Urothelium cell line (cell line): ENCODE data around the gene KRT24.
A peak's percentile ranks its signal among the peaks of the same experiment; 100 is the strongest.

Source experiments
- DNase-seq: peaks from one replicate; pipeline ENCODE4 v3.0.0; 2011; ENCODE audit warnings: low spot score, mixed read lengths
- FAIRE-seq: peaks from 2 replicates; lab custom pipeline; 2011; peaks lifted over from hg19 to GRCh38; lab: Jason Lieb, UNC

KRT24 gene

DNA sequence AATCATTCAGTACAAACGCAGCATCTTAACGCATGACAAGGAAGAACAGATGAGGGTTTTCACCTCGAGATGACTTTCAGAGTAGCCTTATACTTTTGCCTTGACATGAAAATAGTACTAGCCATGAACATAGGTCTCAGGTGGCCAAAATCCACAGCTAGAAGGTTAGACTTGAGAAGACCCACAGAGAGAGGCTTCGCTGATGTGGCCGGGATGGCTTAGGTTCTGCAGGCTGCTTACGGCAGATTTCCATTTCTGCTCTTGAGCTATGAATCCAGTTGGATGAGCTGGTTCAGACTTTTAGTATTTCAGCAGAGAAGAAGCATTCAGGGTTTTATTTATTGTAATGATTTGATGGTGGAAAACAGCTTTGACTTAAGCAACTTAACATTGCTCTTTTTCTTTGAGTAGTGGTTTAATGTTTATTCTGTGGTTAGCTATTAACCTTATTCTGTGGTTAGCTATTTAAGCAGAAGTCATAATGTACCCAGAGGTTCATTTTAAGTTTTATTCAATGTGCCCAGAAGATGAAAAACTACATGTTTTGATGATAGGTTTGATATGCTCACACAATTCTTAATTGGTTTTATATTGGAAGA lies 7.6 kb downstream of the KRT24 start:
- no peak for DNase-seq
- no peak for FAIRE-seq

DNA sequence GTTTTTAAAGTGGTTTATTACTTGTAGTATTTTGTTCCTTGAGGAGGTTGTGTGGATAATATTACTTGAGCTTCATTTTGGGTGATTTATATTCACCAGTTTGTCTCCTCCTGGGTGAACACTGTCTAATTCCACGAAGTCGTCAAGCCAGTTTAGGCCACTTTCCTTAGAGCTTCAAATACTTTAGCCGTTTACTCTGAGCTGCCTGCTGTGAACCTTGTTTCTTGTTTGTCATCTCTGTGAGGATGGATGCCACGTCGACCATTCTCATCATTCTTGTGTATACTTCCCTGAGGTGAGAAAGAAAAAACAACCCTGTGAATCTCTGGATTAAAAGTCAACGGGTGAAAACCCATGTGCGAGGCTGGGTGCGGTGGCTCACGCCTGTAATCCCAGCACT lies 9.0 kb downstream of the KRT24 start:
- DNase-seq (no peak), FAIRE-seq (no peak)

GRCh38 chr17:40687106-40687505 lies 16.4 kb downstream of the KRT24 start:
- FAIRE-seq (no peak), DNase-seq (no peak)

- DNase-seq (no peak), FAIRE-seq (no peak)
Measured at GRCh38 chr17:40686192-40686591, 17.4 kb downstream of the KRT24 start.

- FAIRE-seq = no peak
- no peak for DNase-seq
Measured at GRCh38 chr17:40680998-40681397, 22.6 kb downstream of the KRT24 start.

GRCh38 chr17:40679523-40679907 lies 24.0 kb downstream of the KRT24 start:
- DNase-seq (no peak), FAIRE-seq (no peak)

- no peak for DNase-seq
- FAIRE-seq = no peak
Measured at GRCh38 chr17:40678902-40679522, 24.5 kb downstream of the KRT24 start.

- FAIRE-seq (no peak), DNase-seq (no peak)
Measured at GRCh38 chr17:40675905-40676304, 27.6 kb downstream of the KRT24 start.

- DNase-seq = no peak
- no peak for FAIRE-seq
Measured at GRCh38 chr17:40672654-40673053, 30.9 kb downstream of the KRT24 start.

DNA sequence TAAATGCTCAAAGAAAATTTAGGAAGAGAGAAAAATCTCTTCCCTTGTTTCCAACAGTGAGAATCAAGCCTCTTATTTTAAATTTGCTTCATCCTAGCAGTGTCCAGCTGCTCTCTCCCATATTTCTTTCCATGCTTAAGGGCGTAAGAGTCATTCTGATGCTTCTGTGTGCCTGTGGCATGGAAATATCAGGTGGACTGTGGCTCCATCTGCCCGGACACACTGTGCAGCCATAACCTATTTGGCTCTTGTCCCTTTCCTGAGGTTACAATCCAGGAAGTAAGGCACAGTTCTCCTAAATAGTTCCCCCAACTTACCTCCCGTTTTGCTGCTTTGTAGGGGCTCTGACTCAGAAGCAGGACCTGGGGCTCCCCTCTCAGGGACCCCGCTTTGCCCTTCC lies 32.3 kb downstream of the KRT24 start:
- FAIRE-seq = no peak
- no peak for DNase-seq

DNA sequence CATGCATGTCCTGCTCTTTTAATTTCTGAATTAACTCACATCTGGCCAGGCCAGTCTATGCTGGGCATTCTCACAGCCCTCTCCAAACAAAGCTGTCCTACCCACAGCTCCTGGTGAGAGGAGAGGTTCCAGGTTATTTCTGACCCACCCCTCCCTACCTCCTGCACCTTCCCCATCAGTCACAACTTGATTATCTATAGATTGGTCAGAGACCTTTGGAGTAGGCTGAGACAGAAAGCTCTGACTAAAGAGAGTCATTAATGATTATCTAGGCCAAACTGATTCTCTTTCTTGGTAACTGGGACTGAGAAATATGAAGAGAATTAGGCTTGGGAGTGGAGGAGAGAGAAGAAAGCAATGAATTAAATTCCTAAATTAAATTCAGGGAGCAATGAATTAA lies 37.2 kb downstream of the KRT24 start:
- FAIRE-seq (no peak), DNase-seq (no peak)

GRCh38 chr17:40664582-40665333 lies 38.8 kb downstream of the KRT24 start, which contains the start of gene KRT222:
Gene KRT222 (minus strand): TSS chr17:40665177. CDS start chr17:40665099, 78 bp downstream.
- DNase-seq (peak; percentile 43), FAIRE-seq (no peak)

DNA sequence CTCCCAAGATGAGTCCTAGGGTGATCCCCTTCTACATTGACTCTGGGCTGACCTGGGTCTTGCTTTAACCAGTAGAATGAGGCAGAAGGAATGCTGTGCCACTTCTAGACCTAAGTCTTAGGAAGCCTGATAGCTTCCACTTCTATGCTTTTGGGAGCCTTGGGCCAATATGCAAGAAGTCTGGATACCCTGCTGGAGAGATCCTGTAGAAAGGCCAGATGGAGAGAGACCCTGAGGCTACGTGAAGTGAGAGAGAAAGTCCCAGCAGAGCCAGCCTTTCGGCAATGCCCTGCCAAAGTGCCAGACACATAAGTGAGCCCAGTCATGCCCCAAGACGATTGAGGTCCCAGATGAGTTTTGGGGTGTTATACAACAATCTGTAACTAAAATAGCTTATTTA lies 40.3 kb downstream of the KRT24 start:
- FAIRE-seq (no peak), DNase-seq (no peak)

- DNase-seq (no peak), FAIRE-seq (no peak)
Measured at GRCh38 chr17:40659911-40660310, 43.6 kb downstream of the KRT24 start.

DNA sequence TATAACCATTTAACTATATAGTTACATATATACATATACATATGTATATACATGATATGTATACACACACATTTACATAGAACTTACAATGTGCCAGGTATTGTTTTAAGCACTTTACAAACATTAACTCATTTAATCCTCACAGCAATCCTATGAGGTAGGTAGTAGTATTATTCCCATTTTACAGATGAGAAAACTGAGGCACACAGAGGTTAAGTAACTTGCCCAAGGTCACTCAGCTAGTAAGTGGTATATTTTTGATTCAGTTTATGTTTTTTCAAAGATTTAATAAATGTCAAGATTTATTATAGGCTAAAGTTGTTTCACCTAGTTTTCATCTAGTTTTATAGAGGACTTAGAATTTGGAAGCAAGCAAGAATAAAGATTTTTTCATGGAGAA lies 45.2 kb downstream of the KRT24 start:
- FAIRE-seq = no peak
- DNase-seq = no peak

- DNase-seq (no peak), FAIRE-seq (no peak)
Measured at GRCh38 chr17:40651939-40652338, 51.6 kb downstream of the KRT24 start.

GRCh38 chr17:40648384-40648968 lies 55.1 kb downstream of the KRT24 start:
- DNase-seq = peak; percentile 14
- FAIRE-seq = peak; percentile 20
